DOHH2 (cell line): ENCODE results near the gene ST14.

ENCODE experiments used
- H3F3A ChIP-seq: fragments of 200-600 bp; sonication (generic), shearing (Covaris generic); 2 replicates; pipeline ENCODE4 v1.6.0; 2016; ENCODE audit warnings: antibody characterized with exemption, mild to moderate bottlenecking; ENCODE audit not compliant: control insufficient read depth, insufficient read depth
- H3K27ac ChIP-seq: fragments of 200-600 bp; sonication (generic); 2 replicates; pipeline ENCODE4 v1.5.1; 2014; ENCODE audit warnings: low read depth, mild to moderate bottlenecking, low read length, moderate library complexity
- H3K27me3 ChIP-seq: fragments of 200-600 bp; sonication (generic); 2 replicates; pipeline ENCODE4 v1.6.1; 2014; ENCODE audit warnings: mild to moderate bottlenecking, low read length, mixed read lengths; ENCODE audit not compliant: control insufficient read depth
- H3K36me3 ChIP-seq: fragments of 200-600 bp; sonication (generic); 2 replicates; pipeline ENCODE4 v1.6.1; 2014; ENCODE audit warnings: mild to moderate bottlenecking, low read length, moderate library complexity, mixed read lengths; ENCODE audit not compliant: control insufficient read depth
- H3K4me1 ChIP-seq: fragments of 200-600 bp; sonication (generic); 2 replicates; pipeline ENCODE4 v1.6.1; 2014; ENCODE audit warnings: mild to moderate bottlenecking, low read length, mixed read lengths; ENCODE audit not compliant: control insufficient read depth
- H3K4me2 ChIP-seq: fragments of 200-600 bp; sonication (generic); 2 replicates; pipeline ENCODE4 v1.6.0; 2014; ENCODE audit warnings: mild to moderate bottlenecking, low read length, moderate library complexity
- H3K4me3 ChIP-seq: fragments of 200-600 bp; sonication (generic); 2 replicates; pipeline ENCODE4 v1.5.1; 2014; ENCODE audit warnings: mild to moderate bottlenecking, low read length, mixed read lengths
- H3K79me2 ChIP-seq: fragments of 200-600 bp; sonication (generic); 2 replicates; pipeline ENCODE4 v1.6.1; 2014; ENCODE audit warnings: mild to moderate bottlenecking, low read length, mixed read lengths; ENCODE audit not compliant: control insufficient read depth
- H3K9me2 ChIP-seq: fragments of 200-600 bp; sonication (generic); replicated peaks from 2 replicates; pipeline ENCODE4 v1.6.1; 2014; ENCODE audit warnings: mild to moderate bottlenecking, low read length, mixed read lengths; ENCODE audit not compliant: control insufficient read depth
- H3K9me3 ChIP-seq: fragments of 200-600 bp; sonication (generic); 2 replicates; pipeline ENCODE4 v1.6.1; 2014; ENCODE audit warnings: antibody characterized with exemption, low read length, mixed read lengths; ENCODE audit not compliant: control insufficient read depth, insufficient read depth
- H4K20me1 ChIP-seq: fragments of 200-600 bp; sonication (generic); 2 replicates; pipeline ENCODE4 v1.6.0; 2014; ENCODE audit warnings: low read depth, mild to moderate bottlenecking, antibody characterized with exemption, low read length, moderate library complexity; ENCODE audit not compliant: control insufficient read depth, insufficient read depth
- EZH2phosphoT487 ChIP-seq: fragments of 200-600 bp; sonication (generic); IDR thresholded peaks from 2 replicates; pipeline ENCODE4 v1.6.1; 2017; ENCODE audit warnings: borderline replicate concordance, mild to moderate bottlenecking, antibody characterized with exemption, low read length, moderate library complexity, mixed read lengths
- TF ChIP-seq, protein P1 (sequence below): fragments of 200-600 bp; sonication (generic); IDR thresholded peaks from one replicate; pipeline ENCODE4 v1.5.1; 2014; ENCODE audit warnings: antibody characterized with exemption, mild to moderate bottlenecking, low read depth, low read length; ENCODE audit not compliant: poor library complexity, severe bottlenecking

Gene ST14

DNA sequence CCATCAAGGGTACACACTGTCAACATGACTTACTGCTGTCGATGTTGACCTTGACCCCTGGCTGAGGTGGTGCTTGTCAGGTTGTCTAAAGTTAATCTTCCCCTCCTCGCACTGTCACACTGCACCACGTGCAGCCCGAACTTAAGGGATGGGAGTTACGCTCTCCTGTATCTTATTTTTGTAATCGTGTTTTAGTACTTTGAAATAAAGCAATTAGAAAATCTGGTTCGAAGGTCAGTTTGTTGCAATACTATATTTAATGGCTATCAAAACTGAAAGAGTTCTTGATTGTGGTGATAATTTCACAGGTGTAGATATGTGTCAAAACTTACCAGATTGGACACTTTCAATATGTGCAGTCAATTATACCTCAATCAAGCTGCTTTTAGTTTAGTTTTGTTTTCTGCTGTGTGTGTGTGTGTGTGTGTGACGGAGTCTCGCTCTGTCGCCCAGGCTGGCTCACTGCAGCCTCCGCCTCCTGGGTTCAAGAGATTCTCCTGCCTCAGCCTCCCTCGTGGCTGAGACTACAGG is 10.7 kb upstream of the ST14 start:
- Histone ChIP-seq H3K36me3 (peaks cover 33% of the 10 kb centered on the region), H3K9me3 (no peaks in the 10 kb centered on the region), H3F3A (peaks cover 21% of the 10 kb centered on the region), H4K20me1 (no peaks in the 10 kb centered on the region), H3K27me3 (no peaks in the 10 kb centered on the region), H3K9me2 (no peaks in the 10 kb centered on the region), H3K4me1 (peaks cover 44% of the 10 kb centered on the region), H3K79me2 (no peaks in the 10 kb centered on the region), H3K27ac (no peak overlapping the region), H3K4me3 (no peak overlapping the region), H3K4me2 (no peak overlapping the region)
- TF ChIP-seq, protein P1, sequence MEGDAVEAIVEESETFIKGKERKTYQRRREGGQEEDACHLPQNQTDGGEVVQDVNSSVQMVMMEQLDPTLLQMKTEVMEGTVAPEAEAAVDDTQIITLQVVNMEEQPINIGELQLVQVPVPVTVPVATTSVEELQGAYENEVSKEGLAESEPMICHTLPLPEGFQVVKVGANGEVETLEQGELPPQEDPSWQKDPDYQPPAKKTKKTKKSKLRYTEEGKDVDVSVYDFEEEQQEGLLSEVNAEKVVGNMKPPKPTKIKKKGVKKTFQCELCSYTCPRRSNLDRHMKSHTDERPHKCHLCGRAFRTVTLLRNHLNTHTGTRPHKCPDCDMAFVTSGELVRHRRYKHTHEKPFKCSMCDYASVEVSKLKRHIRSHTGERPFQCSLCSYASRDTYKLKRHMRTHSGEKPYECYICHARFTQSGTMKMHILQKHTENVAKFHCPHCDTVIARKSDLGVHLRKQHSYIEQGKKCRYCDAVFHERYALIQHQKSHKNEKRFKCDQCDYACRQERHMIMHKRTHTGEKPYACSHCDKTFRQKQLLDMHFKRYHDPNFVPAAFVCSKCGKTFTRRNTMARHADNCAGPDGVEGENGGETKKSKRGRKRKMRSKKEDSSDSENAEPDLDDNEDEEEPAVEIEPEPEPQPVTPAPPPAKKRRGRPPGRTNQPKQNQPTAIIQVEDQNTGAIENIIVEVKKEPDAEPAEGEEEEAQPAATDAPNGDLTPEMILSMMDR, result no peak
- no peak for TF ChIP-seq EZH2phosphoT487

DNA sequence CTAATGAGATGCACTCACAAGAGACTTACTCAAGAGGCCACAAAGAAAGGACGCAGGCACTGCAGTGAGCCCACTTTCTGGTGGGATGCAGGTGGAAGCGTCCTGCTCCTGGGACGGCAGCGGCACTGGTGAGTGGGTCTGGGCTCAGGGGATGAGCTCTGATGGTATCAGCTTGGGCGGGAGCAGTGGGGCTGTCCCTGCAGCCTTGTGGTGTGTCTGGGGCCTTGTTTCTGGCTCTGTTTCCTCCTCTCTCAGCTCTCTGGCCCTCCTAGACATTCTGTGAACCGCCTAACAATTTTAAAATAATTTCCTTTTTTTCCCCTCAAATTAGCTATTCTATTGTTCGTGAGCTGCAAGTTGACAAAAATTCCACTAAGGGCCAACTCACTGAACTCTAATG is 8.8 kb upstream of the ST14 start:
- Histone ChIP-seq H3K79me2 (no peaks in the 10 kb centered on the region), H3K9me2 (no peaks in the 10 kb centered on the region), H3K4me3 (no peak overlapping the region), H3K4me1 (peaks cover 61% of the 10 kb centered on the region), H3K36me3 (peaks cover 15% of the 10 kb centered on the region), H4K20me1 (no peaks in the 10 kb centered on the region), H3F3A (peaks cover 17% of the 10 kb centered on the region), H3K4me2 (peak overlapping the region; percentile 25), H3K9me3 (no peaks in the 10 kb centered on the region), H3K27ac (peak overlapping the region; percentile 50), H3K27me3 (no peaks in the 10 kb centered on the region)
- no peak for TF ChIP-seq EZH2phosphoT487
- TF ChIP-seq, protein P1, result no peak

DNA sequence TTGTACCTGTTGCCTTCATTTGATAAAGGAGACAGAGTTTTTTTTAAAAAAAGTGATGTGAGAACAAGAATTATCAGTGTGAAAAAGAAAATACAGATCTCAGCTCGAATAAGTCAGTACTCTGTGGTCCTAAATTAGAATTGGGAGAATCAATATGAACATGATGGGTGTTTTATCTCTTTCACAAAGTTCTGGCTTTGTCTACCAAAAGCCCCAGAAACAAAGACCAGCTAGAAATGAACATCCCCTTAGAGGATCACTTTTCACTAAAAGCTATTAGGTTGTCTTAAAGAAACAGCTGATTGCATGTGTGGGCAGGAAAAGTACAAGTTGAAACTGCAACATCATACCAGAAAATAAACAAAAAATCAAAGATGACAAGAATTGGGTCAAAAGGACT is 8.4 kb upstream of the ST14 start:
- Histone ChIP-seq H3F3A (peaks cover 17% of the 10 kb centered on the region), H3K4me2 (peak overlapping the region; percentile 25), H3K36me3 (peaks cover 13% of the 10 kb centered on the region), H3K4me1 (peaks cover 62% of the 10 kb centered on the region), H3K4me3 (0 out of 2 replicates have a peak overlapping the region, but pooled peaks have one; percentile 5), H3K27me3 (no peaks in the 10 kb centered on the region), H4K20me1 (no peaks in the 10 kb centered on the region), H3K79me2 (no peaks in the 10 kb centered on the region), H3K9me3 (no peaks in the 10 kb centered on the region), H3K27ac (peak overlapping the region; percentile 50), H3K9me2 (no peaks in the 10 kb centered on the region)
- TF ChIP-seq, protein P1, result no peak
- no peak for TF ChIP-seq EZH2phosphoT487
